ES-I3 (cell line): Measurements from ENCODE around the gene ETDC.
"Not testable (repeated sequence)": the region's sequence is repeated elsewhere in the genome, so short reads cannot be mapped to it uniquely, and the experiment has no call there.

Experiments used
- H3K36me3 ChIP-seq: 2 replicates; pipeline ENCODE4 v1.6.1; 2013; ENCODE audit warnings: mild to moderate bottlenecking, low read length, control low read depth, moderate library complexity; ENCODE audit not compliant: insufficient read depth
- H3K4me1 ChIP-seq: 2 replicates; pipeline ENCODE4 v1.6.1; 2013; ENCODE audit warnings: mild to moderate bottlenecking, control low read depth, low read length; ENCODE audit not compliant: insufficient read depth
- H3K9ac ChIP-seq: 2 replicates; pipeline ENCODE4 v1.6.1; 2013; ENCODE audit warnings: low read depth, mild to moderate bottlenecking, low read length, moderate library complexity
- H3K9me3 ChIP-seq: 2 replicates; pipeline ENCODE4 v1.6.1; 2013; ENCODE audit warnings: mild to moderate bottlenecking, low read length, moderate library complexity; ENCODE audit not compliant: control insufficient read depth, insufficient read depth

Gene ETDC

DNA sequence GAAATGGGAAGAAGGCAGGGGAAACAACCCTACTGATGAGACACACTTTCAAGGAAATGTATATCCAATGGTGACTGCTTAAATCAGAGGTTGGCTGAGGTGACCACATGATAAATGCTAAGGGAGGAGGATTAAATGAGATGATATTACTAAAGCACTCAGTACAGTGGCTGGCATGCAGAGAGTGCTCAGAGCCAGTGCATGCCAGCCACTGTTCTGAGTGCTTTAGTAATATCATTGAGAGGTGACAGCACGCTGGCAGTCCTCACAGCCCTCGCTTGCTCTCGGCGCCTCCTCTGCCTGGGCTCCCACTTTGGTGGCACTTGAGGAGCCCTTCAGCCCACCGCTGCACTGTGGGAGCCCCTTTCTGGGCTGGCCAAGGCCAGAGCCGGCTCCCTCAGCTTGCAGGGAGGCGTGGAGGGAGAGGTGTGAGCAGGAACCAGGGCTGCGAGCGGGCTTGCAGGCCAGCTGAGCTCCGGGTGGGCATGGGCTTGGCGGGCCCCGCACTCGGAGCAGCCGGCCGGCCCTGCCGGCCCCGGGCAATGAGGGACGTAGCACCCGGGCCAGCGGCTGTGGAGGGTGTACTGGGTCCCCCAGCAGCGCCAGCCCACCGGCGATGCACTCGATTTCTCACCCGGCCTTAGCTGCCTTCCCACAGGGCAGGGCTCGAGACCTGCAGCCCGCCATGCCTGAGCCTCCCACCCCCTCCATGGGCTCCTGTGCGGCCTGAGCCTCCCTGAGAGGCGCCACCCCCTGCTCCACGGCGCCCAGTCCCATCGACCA lies 15.9 kb downstream of the ETDC start:
- not testable (repeated sequence) for H3K36me3 ChIP-seq

DNA sequence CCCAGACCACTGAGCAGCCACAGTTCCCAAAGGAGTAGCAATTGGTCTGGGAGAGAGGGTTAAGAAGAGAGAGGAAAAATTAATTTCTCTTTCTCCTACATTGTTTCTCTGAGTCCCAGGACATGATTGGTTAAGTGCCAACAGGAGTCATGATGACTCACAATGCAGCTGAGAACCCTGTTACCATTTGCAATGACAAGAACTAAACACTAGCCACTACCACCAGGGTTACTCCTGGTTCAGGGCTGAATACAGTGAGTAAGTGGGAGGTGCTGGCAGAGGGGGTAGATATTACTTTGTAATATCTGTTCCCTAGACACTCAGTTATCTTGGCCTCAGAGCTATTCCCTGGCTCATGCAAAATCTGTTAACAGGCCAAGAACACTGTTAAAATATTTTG lies 18.0 kb downstream of the ETDC start:
- Histone ChIP-seq H3K36me3 (no peaks in the 10 kb centered on the region), H3K9ac (no peak overlapping the region), H3K4me1 (peaks cover 10% of the 10 kb centered on the region), H3K9me3 (no peaks in the 10 kb centered on the region)

More for the DNA sequence above, 15.9 kb downstream of the ETDC start:
- H3K4me1 ChIP-seq, H3K9me3 ChIP-seq, H3K9ac ChIP-seq: not testable (repeated sequence)

DNA sequence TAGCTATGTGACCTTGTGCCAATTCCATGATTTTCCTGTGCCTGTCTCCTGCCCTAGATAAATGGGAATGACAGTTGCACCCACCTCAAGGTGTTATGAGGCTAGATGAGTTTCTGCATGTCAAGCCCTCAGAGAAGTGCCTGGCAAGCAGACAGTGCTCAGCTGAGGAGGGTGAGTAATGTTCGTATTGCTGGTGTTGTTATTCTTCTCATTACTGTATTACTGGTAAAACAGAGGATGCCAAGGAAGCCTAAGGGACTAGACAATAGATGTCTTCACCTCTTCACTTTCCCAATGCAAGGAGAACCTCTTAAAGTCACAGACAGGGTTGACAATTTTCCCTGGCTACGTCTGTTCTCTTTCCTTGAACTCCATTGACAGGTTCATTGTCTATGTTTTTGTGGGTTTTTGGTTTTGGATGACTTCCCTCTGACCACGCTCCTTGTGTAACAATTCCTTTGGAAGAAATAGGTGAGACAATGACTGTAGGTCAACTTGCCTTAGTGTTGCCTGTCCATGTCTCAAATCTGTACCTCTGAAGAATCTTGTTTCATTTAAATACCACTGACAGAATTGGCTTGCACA lies 19.2 kb downstream of the ETDC start:
- Histone ChIP-seq H3K36me3 (no peaks in the 10 kb centered on the region), H3K9me3 (no peaks in the 10 kb centered on the region), H3K9ac (no peak overlapping the region), H3K4me1 (peaks cover 10% of the 10 kb centered on the region)

DNA sequence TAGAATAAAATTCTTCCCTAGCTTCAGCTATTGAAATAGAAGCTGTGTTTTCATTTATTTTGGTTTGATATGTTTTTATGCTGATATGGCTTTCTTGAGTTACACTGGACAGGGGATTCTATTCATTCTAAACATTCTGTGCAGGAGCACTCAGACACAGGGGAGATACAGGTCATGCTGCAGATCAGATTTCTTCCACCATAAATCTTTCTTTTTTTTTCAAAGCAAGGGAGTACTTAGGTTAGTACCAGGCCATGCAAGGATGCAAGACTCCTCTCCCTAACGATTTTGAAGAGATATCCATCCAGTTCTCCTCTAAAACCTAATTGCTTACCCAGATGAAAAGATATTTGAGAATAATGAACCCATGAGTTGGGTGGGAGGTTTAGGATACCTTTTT lies 21.4 kb downstream of the ETDC start:
- Histone ChIP-seq H3K9me3 (no peaks in the 10 kb centered on the region), H3K36me3 (no peaks in the 10 kb centered on the region), H3K9ac (no peak overlapping the region), H3K4me1 (peaks cover 10% of the 10 kb centered on the region)

DNA sequence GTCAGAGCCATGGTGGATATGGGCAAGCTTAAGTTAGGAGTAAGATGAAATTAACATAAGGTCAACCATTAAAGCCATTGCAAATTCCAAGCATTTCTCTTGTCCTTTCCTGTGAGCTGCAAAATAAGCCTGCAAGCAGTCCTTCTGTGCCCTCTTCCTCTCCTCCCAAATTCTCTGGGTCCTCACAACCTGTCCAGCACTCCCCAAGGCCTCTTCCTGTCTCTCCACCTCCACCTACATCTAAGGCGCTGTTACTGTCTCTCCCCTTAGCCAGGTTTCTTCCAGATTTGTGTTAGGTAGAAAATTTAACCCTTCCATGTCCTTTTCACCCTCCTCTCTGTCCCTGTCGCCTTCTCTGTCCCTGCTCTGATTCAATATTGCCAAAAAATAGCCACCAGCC lies 22.2 kb downstream of the ETDC start:
- Histone ChIP-seq H3K36me3 (no peaks in the 10 kb centered on the region), H3K9me3 (no peaks in the 10 kb centered on the region), H3K4me1 (peaks cover 10% of the 10 kb centered on the region), H3K9ac (no peak overlapping the region)

DNA sequence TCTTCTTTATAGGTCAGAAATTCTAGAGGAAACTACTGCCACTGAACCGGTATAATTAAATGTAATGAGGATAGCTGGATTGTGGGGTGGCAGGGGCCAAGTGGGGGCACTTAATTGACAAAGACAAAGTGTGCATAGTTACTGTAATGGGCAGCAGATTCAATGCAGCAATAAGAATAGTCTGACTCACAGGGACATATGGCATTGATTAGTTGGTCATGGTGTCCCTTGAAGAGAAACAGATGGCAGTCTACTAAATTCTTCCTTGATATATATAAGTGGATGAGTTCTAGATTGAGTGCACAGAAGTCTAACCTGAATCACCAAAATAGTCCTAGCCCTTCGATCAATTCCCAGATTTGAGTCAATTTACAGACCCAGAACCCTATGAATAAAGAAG lies 31.6 kb downstream of the ETDC start:
- H3K36me3 ChIP-seq, result no peaks in the 10 kb centered on the region
- H3K9me3 ChIP-seq, result no peaks in the 10 kb centered on the region
- no peaks in the 10 kb centered on the region for H3K4me1 ChIP-seq
- no peak overlapping the region for H3K9ac ChIP-seq

DNA sequence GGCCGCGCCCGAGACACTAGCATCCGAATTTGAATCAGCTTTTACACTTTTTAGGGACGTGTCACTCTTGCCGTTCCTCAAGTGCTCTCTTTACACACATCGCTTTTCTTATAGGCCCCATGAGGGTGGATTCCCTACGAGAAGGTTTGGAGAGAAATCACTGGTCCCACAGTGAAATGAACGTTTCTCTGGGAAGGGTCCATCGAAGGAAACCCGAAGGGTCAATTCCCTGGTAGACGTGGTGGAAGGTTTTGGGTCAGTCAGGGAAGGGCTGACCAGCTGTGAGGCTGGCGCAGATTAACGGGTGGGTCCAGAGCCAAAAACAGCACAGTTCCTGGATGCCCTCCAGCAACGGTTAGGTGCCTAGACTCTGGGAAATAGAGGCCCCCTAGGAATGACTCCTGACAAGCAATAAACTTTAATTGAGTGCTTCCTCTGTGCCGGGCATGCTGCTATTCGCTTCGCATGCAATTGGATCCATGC lies 35.9 kb downstream of the ETDC start:
- Histone ChIP-seq H3K4me1 (no peaks in the 10 kb centered on the region), H3K9me3 (no peaks in the 10 kb centered on the region), H3K9ac (peak overlapping the region; percentile 77), H3K36me3 (peaks cover 2% of the 10 kb centered on the region; the same call in 1 of the 2 replicates)

DNA sequence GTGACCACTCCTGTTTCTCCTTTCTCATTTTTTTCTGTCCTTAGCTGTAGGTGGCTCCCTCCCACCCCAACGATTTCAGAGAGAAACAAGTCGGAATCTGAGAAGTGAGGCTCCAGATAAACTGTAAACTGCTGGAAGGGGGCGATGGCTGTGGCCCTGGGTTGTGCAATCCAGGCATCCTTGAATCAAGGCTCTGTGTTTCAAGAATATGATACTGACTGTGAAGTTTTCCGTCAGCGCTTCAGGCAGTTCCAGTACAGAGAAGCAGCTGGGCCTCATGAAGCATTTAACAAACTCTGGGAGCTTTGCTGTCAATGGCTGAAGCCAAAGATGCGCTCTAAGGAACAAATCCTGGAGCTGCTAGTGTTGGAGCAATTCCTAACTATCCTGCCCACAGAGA lies 37.7 kb downstream of the ETDC start:
- Histone ChIP-seq H3K9me3 (no peaks in the 10 kb centered on the region), H3K36me3 (peaks cover 2% of the 10 kb centered on the region; the same call in 1 of the 2 replicates), H3K9ac (no peak overlapping the region)

DNA sequence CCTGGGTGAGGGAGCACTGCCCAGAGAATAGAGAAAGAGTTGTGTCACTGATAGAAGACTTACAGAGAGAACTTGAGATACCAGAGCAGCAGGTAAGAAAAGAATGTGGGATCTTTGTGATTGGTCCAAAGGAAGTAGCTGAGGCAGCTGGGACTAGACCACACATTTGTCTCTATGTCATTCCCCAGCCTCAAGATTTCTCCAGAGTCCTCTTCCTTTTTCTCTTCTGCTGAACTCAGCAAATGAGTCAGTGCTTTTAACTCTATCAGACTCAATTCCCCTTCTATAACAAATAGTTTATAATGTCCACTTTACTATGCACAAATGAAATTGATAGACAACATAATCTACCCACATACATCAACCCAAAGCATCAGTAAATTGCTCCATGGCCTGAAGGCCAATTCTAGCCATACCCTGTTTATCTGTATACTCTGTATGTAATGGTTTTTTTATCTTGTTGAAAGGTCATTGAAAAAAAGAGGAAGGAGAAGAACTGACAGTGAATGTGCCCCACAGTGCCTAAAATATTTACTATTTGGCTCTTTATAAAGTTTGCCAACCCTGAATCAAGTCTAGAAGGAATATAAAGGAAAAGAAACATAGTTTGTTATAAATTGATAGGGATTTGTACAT lies 38.2 kb downstream of the ETDC start:
- Histone ChIP-seq H3K4me1 (no peaks in the 10 kb centered on the region), H3K36me3 (peaks cover 2% of the 10 kb centered on the region; the same call in 1 of the 2 replicates), H3K9me3 (no peaks in the 10 kb centered on the region), H3K9ac (no peak overlapping the region)

More for the DNA sequence above, 37.7 kb downstream of the ETDC start:
- no peaks in the 10 kb centered on the region for H3K4me1 ChIP-seq

DNA sequence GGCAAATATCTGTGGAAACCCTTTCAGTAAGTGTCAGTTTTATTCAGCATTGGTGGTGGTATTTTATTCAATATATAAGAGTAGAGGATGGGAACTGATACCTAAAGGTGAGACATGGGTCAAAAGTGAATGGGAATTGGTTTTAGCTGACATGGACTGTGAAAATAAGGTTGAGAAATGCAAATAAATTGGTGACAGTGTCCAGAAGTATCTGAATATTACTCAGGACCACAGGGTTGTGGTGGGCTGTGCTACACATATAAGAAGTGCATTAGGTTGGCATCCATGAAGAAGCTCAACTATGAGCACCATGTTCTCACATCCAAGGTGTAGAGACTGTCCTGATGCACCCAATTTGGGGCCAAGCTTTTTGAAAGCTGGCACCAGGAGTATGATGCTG lies 45.0 kb downstream of the ETDC start:
- Histone ChIP-seq H3K9ac (no peak overlapping the region), H3K9me3 (no peaks in the 10 kb centered on the region), H3K36me3 (no peaks in the 10 kb centered on the region), H3K4me1 (no peaks in the 10 kb centered on the region)
